Activated CD4-positive, CD25-positive, alpha-beta regulatory T cell treated with anti-CD3 and anti-CD28 coated beads, Interleukin-2, amount 50 U/mL, for 16 hours (primary cell): Measurements from ENCODE around the gene PPARG.

Experiments
- DNase-seq: peaks from one replicate; pipeline ENCODE4 v3.0.0-alpha.2; 2020; ENCODE audit warnings: low read depth, low spot score

The PPARG gene

GRCh38 chr3:12312010-12312409 lies 23.1 kb downstream of the PPARG start:
- DNase-seq = no peak

DNA sequence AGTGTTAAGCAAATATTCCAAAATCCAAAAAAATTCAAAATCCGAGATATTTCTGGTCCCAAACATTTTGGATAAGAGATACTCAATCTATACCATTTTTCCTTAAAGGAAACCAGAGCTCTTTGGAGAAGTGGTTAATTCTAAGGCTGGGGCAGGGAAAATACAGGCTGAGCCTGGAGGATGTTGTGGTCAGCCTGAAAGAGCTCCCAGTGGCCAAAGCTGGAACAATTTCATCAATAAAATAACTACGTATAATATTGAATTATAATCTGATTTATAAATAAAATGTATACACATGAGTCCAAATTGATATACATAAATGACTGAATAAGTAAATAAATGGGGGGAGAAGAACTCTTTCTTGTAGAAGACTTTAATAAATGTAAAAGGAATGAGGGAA lies 24.6 kb downstream of the PPARG start:
- no peak for DNase-seq

DNA sequence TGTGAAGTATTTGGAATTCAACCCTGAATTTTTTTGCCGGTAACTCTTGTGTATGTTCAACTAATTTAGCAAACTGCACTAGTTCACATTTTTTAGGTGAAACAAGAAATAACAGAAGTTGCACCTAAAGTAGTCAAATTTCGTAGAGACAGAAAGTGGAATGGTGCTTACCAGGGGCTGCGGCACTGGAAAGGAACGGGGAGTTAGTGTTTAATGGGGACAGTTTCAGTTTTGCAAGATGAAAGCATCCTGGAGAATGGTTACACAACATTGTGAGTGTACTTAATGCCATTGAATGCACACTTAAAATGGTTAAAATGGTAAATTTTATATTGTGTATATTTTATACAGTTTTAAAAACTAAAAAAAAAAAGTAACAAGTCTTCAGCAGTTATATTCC lies 27.4 kb downstream of the PPARG start:
- no peak for DNase-seq

DNA sequence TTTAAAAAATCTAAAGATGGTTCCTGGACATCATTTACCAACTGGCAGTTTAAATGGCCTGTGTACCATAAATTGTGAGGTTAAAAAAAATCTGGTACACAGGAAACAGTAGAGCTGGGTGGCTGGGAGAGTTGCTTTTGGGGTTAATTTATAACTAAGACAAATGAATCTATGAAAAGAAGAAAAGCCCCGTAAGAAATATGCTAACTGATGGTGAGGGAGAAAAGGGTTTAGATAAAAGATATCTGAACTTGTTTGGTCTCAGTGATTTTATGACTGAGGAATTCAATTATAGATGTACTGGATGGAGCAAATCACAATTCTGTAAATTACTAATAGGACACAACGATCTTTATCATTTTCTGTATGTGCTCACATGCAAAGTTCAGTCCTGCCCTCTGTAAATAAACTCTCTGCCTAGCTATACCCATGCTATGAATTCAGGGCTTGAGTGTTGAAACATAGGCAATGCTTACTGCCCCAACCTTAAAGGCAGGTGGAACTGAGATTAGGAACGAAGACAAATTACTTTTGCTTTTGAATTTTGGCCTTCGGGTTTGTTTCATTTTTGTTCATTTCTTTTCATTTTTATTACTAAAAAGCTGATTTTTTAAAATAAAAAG lies 28.0 kb downstream of the PPARG start:
- no peak for DNase-seq

DNA sequence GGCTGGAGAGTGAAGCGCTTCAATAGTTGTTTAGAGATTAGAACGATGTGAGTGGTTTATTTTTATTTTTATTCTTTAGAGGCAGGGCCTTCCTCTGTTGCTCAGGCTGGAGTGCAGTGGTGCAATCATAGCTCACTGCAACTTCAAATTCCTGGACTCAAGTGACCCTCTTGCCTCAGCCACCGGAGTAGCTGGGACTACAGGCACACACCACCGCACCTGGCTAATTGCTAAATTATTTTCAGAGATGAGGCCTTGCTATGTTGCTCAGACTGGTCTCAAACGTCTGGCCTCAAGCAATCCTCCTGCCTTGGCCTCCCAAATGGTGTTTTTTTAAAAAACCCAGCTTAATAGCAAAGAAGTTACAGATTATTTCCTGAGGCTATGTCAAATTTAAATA lies 29.0 kb downstream of the PPARG start:
- no peak for DNase-seq

- DNase-seq = no peak
These were observed 30.1 kb downstream of the PPARG start for GRCh38 chr3:12318758-12319621.

DNA sequence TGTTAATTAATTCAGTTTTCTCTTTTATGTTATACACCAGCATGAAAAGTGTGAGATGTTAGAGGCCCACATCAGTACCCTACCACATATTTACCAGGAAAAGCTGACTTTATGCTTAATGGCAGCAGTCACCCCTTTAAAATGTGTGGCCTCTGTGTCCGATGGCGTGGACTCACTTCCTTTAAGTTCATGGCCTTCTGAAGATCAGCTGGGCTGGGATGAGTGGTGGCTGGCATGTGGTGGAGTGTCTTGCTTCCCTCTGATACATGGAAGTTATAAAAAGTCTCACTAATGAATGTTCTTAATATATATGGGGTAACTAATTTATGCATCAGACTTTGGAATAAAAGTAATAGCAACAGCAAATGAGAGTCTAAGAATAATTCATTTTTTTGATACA lies 32.1 kb downstream of the PPARG start:
- no peak for DNase-seq

GRCh38 chr3:12323237-12323636 lies 34.4 kb downstream of the PPARG start:
- DNase-seq = no peak

DNA sequence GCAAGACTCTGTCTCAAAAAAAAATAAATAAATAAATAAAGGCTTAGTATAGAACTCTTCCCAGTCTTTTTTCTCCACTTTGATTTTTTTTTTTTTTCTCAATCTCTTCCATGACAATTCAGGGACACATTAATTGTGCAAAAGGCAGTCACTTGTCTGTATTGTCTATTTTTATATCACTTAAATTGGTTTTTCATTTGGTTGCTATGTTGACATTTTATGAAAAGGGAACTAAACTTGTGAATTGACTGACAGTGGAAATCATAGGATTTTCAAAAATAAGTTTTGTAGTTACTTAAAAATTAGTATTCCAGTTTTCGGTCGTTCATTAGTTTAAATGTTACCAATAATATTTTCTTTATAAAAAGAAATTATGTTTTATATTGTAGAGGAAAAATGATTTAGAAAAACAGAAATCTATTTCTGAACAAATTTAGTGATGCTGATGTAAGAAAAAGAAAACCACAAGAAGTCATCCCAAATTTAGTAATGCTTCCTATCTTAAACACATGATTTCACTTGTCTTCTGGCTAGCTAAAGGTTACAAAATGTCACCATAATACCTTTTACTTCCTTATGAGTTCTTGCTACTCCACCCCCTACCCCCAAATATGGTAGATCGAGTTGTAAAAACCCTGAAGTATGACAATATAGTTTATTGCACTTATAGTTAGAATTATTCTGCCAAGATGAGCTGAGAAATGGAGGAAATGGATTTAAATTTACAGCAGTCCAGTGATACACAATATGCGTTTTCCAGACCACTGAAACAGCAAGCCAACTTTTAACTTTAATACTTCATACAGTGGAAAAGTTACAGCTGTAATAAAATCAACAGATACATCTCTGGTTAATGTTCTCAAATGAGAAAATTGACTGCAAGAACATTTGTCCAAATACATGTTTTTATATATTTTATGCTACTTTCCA lies 37.0 kb downstream of the PPARG start:
- no peak for DNase-seq

GRCh38 chr3:12327021-12327420 lies 38.2 kb downstream of the PPARG start:
- no peak for DNase-seq

- DNase-seq = no peak
These were observed 39.4 kb downstream of the PPARG start for GRCh38 chr3:12328132-12328836.

- DNase-seq = no peak
These were observed 40.1 kb downstream of the PPARG start for GRCh38 chr3:12328837-12329462.

DNA sequence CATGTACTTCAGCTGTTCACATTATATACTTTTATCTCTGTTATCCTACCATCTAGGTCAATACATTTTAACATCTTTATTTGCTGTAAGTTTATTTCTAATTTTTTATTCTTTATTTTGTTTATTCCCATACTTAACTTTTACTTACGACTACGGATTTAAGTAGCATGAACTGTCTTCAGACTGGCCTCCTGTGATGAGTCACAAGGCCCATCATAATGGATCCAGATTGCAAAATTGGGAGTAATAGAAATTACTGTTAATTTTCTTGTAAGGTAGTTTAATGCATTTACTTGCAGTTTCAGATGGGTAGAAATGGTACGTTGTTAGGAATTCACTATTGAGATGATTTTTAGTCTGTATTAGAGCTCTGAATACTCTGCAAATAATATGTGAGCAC lies 45.9 kb downstream of the PPARG start:
- DNase-seq = no peak

GRCh38 chr3:12335421-12335820 lies 46.6 kb downstream of the PPARG start:
- no peak for DNase-seq

GRCh38 chr3:12336099-12336498 lies 47.2 kb downstream of the PPARG start:
- DNase-seq = no peak

- no peak for DNase-seq
These were observed 50.0 kb downstream of the PPARG start for GRCh38 chr3:12338595-12339546.

GRCh38 chr3:12339701-12340480 lies 51.0 kb downstream of the PPARG start:
- no peak for DNase-seq

DNA sequence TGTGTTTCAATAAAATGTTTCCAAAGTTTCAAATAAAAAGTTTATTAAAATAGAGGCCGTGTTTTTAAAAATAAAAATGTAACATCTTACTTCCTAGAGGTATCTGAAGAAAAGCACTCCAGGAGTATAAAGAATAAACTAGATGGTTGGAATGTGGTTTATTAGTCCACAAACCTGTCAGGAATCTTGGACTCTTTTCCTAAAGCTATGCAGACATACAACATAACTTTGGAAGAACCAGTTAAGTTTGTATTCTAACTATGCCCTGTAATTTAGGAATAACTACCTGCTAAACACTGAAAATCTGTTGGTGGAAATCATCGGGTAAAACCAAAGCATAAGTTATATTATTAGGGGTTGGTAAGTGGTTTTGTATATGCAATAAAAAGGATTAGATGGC lies 51.6 kb downstream of the PPARG start:
- DNase-seq = no peak

- DNase-seq = no peak
These were observed 53.3 kb downstream of the PPARG start for GRCh38 chr3:12342151-12342550.
